Panc1 (cell line): ENCODE results near the gene SECTM1. TPM values are rescaled to one million over a fixed set of nuclear protein-coding genes. Genes with fewer than 3 reads are reported as not detected.
"Not testable (repeated sequence)": the region's sequence is repeated elsewhere in the genome, so short reads cannot be mapped to it uniquely, and the experiment has no call there.

Experiments used
- ATAC-seq: fragments of 200-7000 bp; cut with Tn5 transposase; 2 replicates; pipeline ENCODE4 v1.9.1; 2020; ENCODE audit warnings: mild to moderate bottlenecking, moderate library complexity
- BruUV-seq: library from RNA; stranded (reverse); fragments of 400-500 nt; replicated peaks from 2 replicates; lab custom pipeline; 2021; lab: Mats Ljungman, UMichigan
- CTCF ChIA-PET: fragments of 300-600 bp; sonication (Branson Sonifier 250); formaldehyde crosslinking; loops from one replicate; lab custom pipeline; 2022; ENCODE audit warnings: antibody characterized with exemption; lab: Charles Lee
- POLR2A ChIA-PET: fragments of 300-600 bp; sonication (Branson Sonifier 250); formaldehyde crosslinking; loops from one replicate; lab custom pipeline; 2022; ENCODE audit warnings: antibody characterized with exemption; lab: Charles Lee
- DNase-seq: peaks from one replicate; pipeline ENCODE4 v3.0.0-alpha.2; 2010; ENCODE audit warnings: low read depth, low spot score
- H3K27ac ChIP-seq: 2 replicates; pipeline ENCODE4 v1.5.1; 2011; ENCODE audit warnings: mild to moderate bottlenecking, low read length, inconsistent platforms
- H3K27me3 ChIP-seq: fragments of 200-500 bp; sonication (Bioruptor generic); 2 replicates; pipeline ENCODE4 v1.6.0; 2014; ENCODE audit warnings: low read length, inconsistent platforms; ENCODE audit not compliant: control insufficient read depth, insufficient read depth
- H3K36me3 ChIP-seq: fragments of 200-500 bp; sonication (Bioruptor generic); 2 replicates; pipeline ENCODE4 v1.5.1; 2014; ENCODE audit warnings: inconsistent platforms, mild to moderate bottlenecking, low read length, moderate library complexity; ENCODE audit not compliant: control insufficient read depth, insufficient read depth
- H3K4me1 ChIP-seq: 2 replicates; pipeline ENCODE4 v1.5.1; 2011; ENCODE audit warnings: inconsistent platforms, mild to moderate bottlenecking, low read length, moderate library complexity; ENCODE audit not compliant: control insufficient read depth, insufficient read depth
- H3K4me3 ChIP-seq, 2 experiments: 2 replicates each; pipeline ENCODE4 v1.5.1; 2011 to 2012; ENCODE audit warnings: low read depth in 2 of 2, low read length in 2 of 2, mild to moderate bottlenecking in 2 of 2, inconsistent platforms in 1 of 2, moderate library complexity in 1 of 2
- H3K9me3 ChIP-seq: fragments of 200-500 bp; sonication (Bioruptor generic); 2 replicates; pipeline ENCODE4 v1.5.1; 2014; ENCODE audit warnings: low read depth, mild to moderate bottlenecking, inconsistent platforms, low read length, moderate library complexity; ENCODE audit not compliant: control insufficient read depth, insufficient read depth
- POLR2AphosphoS5 ChIP-seq: IDR thresholded peaks from 2 replicates; pipeline ENCODE4 v1.6.1; 2012; ENCODE audit warnings: mild to moderate bottlenecking, low read depth, low read length, moderate library complexity
- TCF7L2 ChIP-seq: IDR thresholded peaks from 2 replicates; pipeline ENCODE4 v1.6.1; 2011; ENCODE audit warnings: mild to moderate bottlenecking, low read depth, low read length, inconsistent platforms
- in situ Hi-C: cut with HindIII; loops from 2 replicates; pipeline ENCODE4 v1.10.0; 2016; ENCODE audit warnings: low sequenced_read_pairs, low pct_unique_long_range_greater_than_20kb
- intact Hi-C: fragments of 100-400 bp; cut with micrococcal nuclease; formaldehyde crosslinking; loops from one replicate; pipeline ENCODE4 v1.10.0; 2022; ENCODE audit not compliant: unreplicated experiment
- total RNA-seq: library from RNA; stranded (reverse); gene quantifications from one replicate; pipeline ENCODE4 v1.2.1, GENCODE V29; 2021; ENCODE audit not compliant: unreplicated experiment
- TF ChIP-seq, protein P1 (sequence below), 2 experiments: IDR thresholded peaks; 2 replicates each; pipeline ENCODE4 v1.6.1; 2011 to 2012; ENCODE audit warnings: low read depth in 2 of 2, control low read depth in 1 of 2, low read length in 1 of 2, mild to moderate bottlenecking in 1 of 2, moderate library complexity in 1 of 2; ENCODE audit not compliant: insufficient read depth in 1 of 2
- TF ChIP-seq, protein P2 (sequence below): fragments of 450-650 bp; IDR thresholded peaks from 2 replicates; pipeline ENCODE4 v1.5.1; 2017; ENCODE audit warnings: mild to moderate bottlenecking

The SECTM1 gene
- total RNA-seq, 1 experiment from 2014 or later: 5.4 TPM

- Histone ChIP-seq H3K36me3 (no peaks in the 10 kb centered on the region), H3K27ac (no peak overlapping the region), H3K27me3 (no peaks in the 10 kb centered on the region), H3K4me3 (no peak overlapping the region), H3K4me1 (no peaks in the 10 kb centered on the region), H3K9me3 (no peaks in the 10 kb centered on the region)
- POLR2A ChIA-PET: no interaction called here
- intact Hi-C loops: no loop called here
- BruUV-seq: no TSS peak
- in situ Hi-C loops: no loop called here
- ATAC-seq (no peak), DNase-seq (no peak)
- CTCF ChIA-PET: no interaction called here
- TF ChIP-seq POLR2AphosphoS5: no peak
- TF ChIP-seq, protein P1, sequence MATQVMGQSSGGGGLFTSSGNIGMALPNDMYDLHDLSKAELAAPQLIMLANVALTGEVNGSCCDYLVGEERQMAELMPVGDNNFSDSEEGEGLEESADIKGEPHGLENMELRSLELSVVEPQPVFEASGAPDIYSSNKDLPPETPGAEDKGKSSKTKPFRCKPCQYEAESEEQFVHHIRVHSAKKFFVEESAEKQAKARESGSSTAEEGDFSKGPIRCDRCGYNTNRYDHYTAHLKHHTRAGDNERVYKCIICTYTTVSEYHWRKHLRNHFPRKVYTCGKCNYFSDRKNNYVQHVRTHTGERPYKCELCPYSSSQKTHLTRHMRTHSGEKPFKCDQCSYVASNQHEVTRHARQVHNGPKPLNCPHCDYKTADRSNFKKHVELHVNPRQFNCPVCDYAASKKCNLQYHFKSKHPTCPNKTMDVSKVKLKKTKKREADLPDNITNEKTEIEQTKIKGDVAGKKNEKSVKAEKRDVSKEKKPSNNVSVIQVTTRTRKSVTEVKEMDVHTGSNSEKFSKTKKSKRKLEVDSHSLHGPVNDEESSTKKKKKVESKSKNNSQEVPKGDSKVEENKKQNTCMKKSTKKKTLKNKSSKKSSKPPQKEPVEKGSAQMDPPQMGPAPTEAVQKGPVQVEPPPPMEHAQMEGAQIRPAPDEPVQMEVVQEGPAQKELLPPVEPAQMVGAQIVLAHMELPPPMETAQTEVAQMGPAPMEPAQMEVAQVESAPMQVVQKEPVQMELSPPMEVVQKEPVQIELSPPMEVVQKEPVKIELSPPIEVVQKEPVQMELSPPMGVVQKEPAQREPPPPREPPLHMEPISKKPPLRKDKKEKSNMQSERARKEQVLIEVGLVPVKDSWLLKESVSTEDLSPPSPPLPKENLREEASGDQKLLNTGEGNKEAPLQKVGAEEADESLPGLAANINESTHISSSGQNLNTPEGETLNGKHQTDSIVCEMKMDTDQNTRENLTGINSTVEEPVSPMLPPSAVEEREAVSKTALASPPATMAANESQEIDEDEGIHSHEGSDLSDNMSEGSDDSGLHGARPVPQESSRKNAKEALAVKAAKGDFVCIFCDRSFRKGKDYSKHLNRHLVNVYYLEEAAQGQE (IDR thresholded peaks at IDR 0.05; ENCODE audit: insufficient read depth in 1 of 2, low read depth in 2 of 2, low read length in 1 of 2): no peak
- TF ChIP-seq, protein P2, sequence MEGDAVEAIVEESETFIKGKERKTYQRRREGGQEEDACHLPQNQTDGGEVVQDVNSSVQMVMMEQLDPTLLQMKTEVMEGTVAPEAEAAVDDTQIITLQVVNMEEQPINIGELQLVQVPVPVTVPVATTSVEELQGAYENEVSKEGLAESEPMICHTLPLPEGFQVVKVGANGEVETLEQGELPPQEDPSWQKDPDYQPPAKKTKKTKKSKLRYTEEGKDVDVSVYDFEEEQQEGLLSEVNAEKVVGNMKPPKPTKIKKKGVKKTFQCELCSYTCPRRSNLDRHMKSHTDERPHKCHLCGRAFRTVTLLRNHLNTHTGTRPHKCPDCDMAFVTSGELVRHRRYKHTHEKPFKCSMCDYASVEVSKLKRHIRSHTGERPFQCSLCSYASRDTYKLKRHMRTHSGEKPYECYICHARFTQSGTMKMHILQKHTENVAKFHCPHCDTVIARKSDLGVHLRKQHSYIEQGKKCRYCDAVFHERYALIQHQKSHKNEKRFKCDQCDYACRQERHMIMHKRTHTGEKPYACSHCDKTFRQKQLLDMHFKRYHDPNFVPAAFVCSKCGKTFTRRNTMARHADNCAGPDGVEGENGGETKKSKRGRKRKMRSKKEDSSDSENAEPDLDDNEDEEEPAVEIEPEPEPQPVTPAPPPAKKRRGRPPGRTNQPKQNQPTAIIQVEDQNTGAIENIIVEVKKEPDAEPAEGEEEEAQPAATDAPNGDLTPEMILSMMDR: no peak
Observed at GRCh38 chr17:82365606-82366295, 32.2 kb upstream of the SECTM1 start.

DNA sequence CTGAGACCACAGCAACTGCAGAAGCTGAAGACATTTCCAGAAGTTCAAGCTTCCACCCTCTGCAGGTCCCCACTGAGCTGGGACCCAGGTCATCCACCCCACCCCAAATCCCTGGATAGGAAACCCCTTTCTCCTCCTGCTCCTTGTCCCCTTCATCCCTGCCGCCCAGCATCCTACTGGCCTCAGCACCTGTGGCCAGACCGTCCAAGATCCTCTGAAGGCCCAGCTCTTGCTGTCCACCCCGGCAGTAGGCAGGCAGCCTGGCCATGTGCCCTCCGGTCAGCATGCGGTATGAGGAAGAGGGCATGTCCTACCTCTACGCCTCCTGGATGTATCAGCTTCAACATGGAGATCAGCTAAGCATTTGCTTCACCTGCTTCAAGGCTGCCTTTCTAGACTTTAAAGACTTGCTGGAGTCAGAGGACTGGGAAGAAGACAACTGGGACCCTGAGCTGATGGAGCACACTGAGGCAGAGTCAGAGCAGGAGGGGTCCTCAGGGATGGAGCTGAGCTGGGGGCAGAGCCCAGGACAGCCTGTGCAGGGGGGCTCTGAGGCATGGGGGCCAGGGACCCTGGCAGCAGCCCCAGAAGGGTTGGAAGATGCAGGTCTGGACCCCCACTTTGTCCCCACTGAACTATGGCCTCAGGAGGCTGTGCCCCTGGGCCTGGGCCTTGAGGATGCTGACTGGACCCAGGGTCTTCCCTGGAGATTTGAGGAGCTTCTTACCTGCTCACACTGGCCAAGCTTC lies 28.5 kb upstream of the SECTM1 start:
- intact Hi-C loops (no loop called here), in situ Hi-C loops (no loop called here)
- Histone ChIP-seq H3K9me3 (no peaks in the 10 kb centered on the region), H3K36me3 (no peaks in the 10 kb centered on the region), H3K27me3 (no peaks in the 10 kb centered on the region), H3K27ac (no peak overlapping the region), H3K4me1 (peaks cover 10% of the 10 kb centered on the region; the same call in 1 of the 2 replicates), H3K4me3 (no peak overlapping the region)
- no TSS peak for BruUV-seq
- TF ChIP-seq TCF7L2: no peak
- ChIA-PET POLR2A (interaction anchor here (0.8 kb wide), 1 partner anchor 10 kb away, joined by 6 read pairs; no protein-coding TSS in a partner anchor), CTCF (interaction anchor here (0.6 kb wide), 2 partner anchors 27 to 39 kb away, joined by 3 to 4 read pairs; no protein-coding TSS in a partner anchor)
- peak; percentile 39 for ATAC-seq
- DNase-seq: no peak

- H3K27me3 ChIP-seq, H3K9me3 ChIP-seq, BruUV-seq, POLR2A ChIA-PET, H3K27ac ChIP-seq, in situ Hi-C loops, CTCF ChIA-PET, ATAC-seq, intact Hi-C loops, DNase-seq, H3K4me3 ChIP-seq, H3K36me3 ChIP-seq: not testable (repeated sequence)
- H3K4me1 ChIP-seq: peaks cover 19% of the 10 kb centered on the region
Observed at GRCh38 chr17:82359451-82360074, 26.0 kb upstream of the SECTM1 start.
